Activated T-helper 1 cell treated with anti-CD3 and anti-CD28 coated beads, Interleukin-12 subunit alpha, Interleukin-12 subunit beta, Interleukin-2, Interleukin-4 antibody, amounts not matched to agents 30 ng/mL and 10 ng/mL and 1 ng/mL, durations not matched to agents 14 hours and 24 hours and 36 hours (primary cell): ENCODE measurements around the gene BCDIN3D. TPM values are rescaled to one million over a fixed set of nuclear protein-coding genes. Genes with fewer than 3 reads are reported as not detected.

ENCODE experiments used
- DNase-seq: peaks from one replicate; pipeline ENCODE4 v3.0.0; 2021; ENCODE audit warnings: low spot score
- H3K27ac Mint-ChIP-seq: one replicate; pipeline ENCODE4 v1.8.0; 2021; ENCODE audit warnings: mild to moderate bottlenecking, mixed read lengths
- H3K27me3 Mint-ChIP-seq: one replicate; pipeline ENCODE4 v1.8.0; 2022; ENCODE audit warnings: mild to moderate bottlenecking, moderate library complexity, mixed read lengths; ENCODE audit not compliant: insufficient read depth
- H3K36me3 Mint-ChIP-seq: one replicate; pipeline ENCODE4 v1.8.0; 2021; ENCODE audit warnings: low read depth, mixed read lengths
- H3K4me1 Mint-ChIP-seq: one replicate; pipeline ENCODE4 v1.8.0; 2021; ENCODE audit warnings: low read depth, mixed read lengths
- H3K4me3 Mint-ChIP-seq: one replicate; pipeline ENCODE4 v1.8.0; 2021; ENCODE audit warnings: mild to moderate bottlenecking, moderate library complexity, mixed read lengths
- H3K9me3 Mint-ChIP-seq: one replicate; pipeline ENCODE4 v1.8.0; 2021; ENCODE audit warnings: mixed read lengths
- intact Hi-C: fragments of 100-400 bp; cut with micrococcal nuclease; formaldehyde crosslinking; loops from one replicate; pipeline ENCODE4 v1.15.1; 2024
- total RNA-seq: library from RNA; stranded (reverse); gene quantifications from 2 replicates; pipeline ENCODE4 v1.2.3, GENCODE V29; 2022

The BCDIN3D gene
- total RNA-seq, 1 donor from 2014 or later = 3.6 TPM

DNA sequence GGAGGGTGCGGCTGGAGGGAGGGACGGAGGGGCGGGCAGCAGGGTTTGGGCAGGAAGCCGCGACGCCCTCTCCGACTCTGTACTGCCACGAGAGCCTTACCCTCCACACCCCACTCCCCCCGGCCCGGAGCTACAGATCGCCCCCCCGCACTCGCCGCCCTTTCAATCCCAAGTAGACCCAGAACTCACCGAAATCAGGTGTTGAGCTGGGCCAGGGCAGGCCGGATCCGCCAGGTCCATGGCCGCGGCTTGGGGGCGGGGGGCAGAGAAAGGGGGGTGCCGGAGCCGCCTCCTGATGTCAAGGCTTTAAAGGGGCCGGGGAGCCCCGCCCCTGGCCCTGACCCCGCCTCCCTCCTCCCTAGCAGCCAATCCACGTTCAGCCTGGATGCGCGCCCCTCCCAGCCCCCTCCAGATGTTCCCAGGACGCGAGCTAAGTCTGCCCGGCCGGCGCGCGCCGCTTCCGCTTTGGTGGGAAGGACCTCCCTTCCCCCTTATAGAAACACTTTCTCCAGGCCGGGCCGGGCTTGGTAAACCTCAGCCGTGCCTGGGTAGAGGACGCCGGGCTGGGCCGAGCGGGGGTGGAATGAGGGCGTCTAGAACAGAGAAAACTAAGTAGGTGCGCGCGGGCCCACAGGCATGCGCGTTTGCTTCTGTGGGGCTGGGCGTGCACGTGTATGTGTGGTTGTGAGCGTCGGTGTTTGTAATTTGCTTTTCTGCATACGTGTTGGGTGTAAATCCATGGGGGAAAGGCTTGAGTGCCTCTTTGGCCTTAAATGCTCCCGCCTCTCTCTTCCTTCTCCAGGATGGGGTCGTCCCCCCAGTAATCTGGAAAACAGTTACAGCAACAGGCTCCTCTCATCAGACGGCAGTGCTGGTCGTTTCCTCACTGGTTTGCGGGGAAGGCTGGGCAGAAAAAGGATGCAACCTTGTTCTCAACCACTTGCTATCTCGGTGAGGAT lies 14.5 kb downstream of the BCDIN3D start, which contains the start of gene NCKAP5L:
TSS of gene NCKAP5L (minus strand) at position 281 of the 959 bp plus-strand sequence. CDS start 24,369 bp downstream, outside the sequence.
- H3K27ac Mint-ChIP-seq = peak within 1 kb of the TSS; percentile 91
- peak; percentile 86 for DNase-seq
- H3K4me3 Mint-ChIP-seq = peak within 1 kb of the TSS; percentile 96
- no peaks in the 10 kb centered on the region for H3K36me3 Mint-ChIP-seq
- peaks cover 24% of the 10 kb centered on the region for H3K27me3 Mint-ChIP-seq
- peaks cover 28% of the 10 kb centered on the region for H3K4me1 Mint-ChIP-seq
- H3K9me3 Mint-ChIP-seq = no peaks in the 10 kb centered on the region
- intact Hi-C loops = loop anchor here (1.0 to 2.0 kb wide), 5 partner anchors 14 to 640 kb away; partner anchors contain the start of genes PRPF40B, TMBIM6 and TUBA1A

DNA sequence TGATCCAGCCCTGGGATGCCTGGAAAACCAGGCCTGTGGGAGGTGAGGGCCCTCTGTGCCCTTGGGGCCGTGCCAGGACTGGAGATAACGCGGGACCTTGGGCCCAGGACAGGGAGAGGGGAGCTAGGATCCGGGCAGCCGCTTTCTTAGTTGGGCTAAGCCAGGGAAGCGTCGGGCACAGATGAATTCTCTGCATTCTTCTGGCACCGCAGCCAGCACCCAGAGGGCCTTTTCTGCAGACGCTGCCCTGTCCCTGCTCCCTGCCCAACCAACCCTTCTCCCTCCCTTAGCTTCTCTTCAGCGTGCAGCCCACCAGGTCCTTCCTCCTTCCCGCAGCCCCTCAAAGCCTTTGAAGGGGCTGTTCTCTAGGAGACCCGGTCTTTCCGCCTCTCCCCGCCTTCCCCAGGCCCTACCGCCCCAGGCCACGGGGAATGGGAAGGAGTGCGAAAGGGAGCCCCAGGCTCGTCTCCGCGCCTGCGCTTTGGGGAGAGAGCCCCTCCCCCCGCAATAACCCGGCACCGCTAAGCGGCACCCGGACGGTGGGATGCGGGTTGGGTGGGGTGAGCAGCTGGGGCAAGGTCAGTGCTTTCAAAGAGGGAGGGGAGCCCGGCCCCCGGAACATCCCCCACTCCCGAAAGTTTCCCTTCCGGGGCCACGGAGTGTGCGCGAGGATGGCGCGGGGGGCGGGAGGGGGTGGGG lies 15.4 kb downstream of the BCDIN3D start:
- Mint-ChIP-seq H3K27ac (no peak overlapping the region), H3K4me1 (peaks cover 28% of the 10 kb centered on the region), H3K27me3 (peaks cover 20% of the 10 kb centered on the region), H3K4me3 (peak overlapping the region; percentile 96), H3K36me3 (no peaks in the 10 kb centered on the region), H3K9me3 (no peaks in the 10 kb centered on the region)
- intact Hi-C loops = loop anchor here (1.0 to 2.0 kb wide), 5 partner anchors 15 to 639 kb away; partner anchors contain the start of genes PRPF40B, TMBIM6 and TUBA1A
- no peak for DNase-seq

DNA sequence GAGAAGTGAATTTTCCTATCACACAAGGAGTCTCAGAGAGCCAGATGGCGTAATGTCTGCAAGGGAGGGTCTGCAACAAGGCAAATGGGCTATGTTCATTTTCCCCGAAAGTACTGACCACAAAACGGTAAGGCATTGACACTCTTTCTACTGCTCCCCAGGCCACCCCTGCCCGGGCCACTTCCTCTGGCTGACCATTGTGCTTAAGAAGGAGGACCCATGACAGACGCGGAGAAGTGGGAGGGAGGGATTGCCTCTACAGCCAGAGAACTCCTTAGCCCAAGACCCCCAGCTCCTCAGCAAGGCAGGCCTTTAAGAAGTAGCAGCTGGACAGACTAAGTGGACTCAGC lies 15.9 kb downstream of the BCDIN3D start:
- Mint-ChIP-seq H3K4me1 (peaks cover 28% of the 10 kb centered on the region), H3K36me3 (no peaks in the 10 kb centered on the region), H3K27ac (no peak overlapping the region), H3K27me3 (peaks cover 18% of the 10 kb centered on the region), H3K4me3 (peak overlapping the region; percentile 73), H3K9me3 (no peaks in the 10 kb centered on the region)
- DNase-seq = no peak
- intact Hi-C loops = no loop called here

DNA sequence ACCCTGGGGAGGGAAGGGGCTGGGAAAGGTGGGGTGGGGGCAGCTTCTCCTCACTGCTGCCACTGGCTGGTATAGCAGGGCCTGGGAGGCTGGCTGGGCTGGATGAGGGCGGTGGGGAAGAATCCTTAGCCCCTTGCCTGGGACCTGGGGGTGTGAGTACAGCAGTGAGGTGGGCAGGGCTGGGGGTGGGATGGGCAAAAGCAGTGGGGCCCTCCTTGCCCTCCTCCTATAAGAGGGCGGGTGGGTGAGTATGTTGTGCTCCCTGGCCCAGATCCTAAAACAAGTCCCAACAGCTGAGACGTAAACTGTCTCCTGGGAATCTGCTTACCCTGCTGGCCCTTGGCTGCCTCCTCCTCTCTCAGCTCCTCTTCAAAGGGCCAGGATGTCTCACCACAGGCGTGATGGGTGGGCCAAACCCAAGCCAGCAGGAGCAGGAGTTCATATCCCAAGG lies 16.9 kb downstream of the BCDIN3D start:
- Mint-ChIP-seq H3K27ac (no peak overlapping the region), H3K4me1 (peaks cover 35% of the 10 kb centered on the region), H3K9me3 (no peaks in the 10 kb centered on the region), H3K27me3 (peaks cover 16% of the 10 kb centered on the region), H3K36me3 (no peaks in the 10 kb centered on the region), H3K4me3 (peak overlapping the region; percentile 73)
- intact Hi-C loops = no loop called here
- no peak for DNase-seq

DNA sequence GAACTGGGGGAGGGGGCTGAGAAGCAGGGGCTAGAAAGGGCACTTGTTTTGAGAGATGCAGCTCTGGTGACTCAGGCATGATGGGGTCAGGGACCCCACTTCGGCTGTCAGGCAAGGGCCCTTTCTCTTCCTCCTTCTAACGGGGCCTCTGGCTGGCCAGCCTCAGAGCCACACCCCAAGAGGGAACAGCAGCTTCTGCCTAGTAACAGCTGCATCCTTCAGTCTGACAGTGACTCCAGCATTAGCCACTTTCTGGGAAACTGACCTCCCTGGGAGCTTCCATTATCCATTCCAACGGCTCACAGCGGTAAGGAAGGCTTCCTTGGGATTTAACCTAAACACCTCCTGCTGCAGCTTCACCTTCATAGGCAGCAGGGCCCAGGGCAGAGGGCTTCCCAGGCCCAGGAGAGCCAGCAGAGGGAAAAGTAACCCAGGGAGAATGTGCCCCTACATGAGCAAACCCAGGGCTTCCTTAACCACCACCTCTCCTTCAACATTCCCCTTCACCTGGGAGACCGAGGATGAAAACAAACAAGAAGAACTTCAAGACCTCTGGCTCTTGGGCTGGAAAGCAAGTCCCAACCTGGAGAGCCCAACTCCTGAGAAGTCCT lies 17.4 kb downstream of the BCDIN3D start:
- DNase-seq = no peak
- peaks cover 15% of the 10 kb centered on the region for H3K27me3 Mint-ChIP-seq
- H3K27ac Mint-ChIP-seq = no peak overlapping the region
- no peak overlapping the region for H3K4me3 Mint-ChIP-seq
- peaks cover 38% of the 10 kb centered on the region for H3K4me1 Mint-ChIP-seq
- no peaks in the 10 kb centered on the region for H3K9me3 Mint-ChIP-seq
- no peaks in the 10 kb centered on the region for H3K36me3 Mint-ChIP-seq
- intact Hi-C loops = no loop called here

DNA sequence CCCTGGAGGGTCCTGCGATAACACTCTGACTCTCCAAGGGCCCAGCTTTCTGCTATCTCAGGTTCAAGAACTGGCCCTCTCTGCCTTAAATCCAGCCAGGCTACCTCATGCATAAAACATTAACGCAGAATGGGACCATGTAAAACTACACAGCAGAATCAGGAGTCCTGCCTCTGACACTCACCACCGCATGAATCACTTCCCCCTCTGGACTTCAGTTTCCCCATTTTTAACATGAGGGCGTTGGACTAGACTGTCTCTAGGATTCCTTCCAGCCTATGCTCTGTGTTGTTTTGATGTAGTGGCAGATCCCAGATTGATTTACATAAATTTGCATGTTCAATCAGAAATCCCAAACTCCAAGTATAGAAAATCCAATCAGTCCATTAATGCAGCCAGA lies 18.0 kb downstream of the BCDIN3D start:
- peaks cover 38% of the 10 kb centered on the region for H3K4me1 Mint-ChIP-seq
- H3K27ac Mint-ChIP-seq = no peak overlapping the region
- peaks cover 10% of the 10 kb centered on the region for H3K27me3 Mint-ChIP-seq
- no peak for DNase-seq
- H3K4me3 Mint-ChIP-seq = no peak overlapping the region
- no peaks in the 10 kb centered on the region for H3K36me3 Mint-ChIP-seq
- H3K9me3 Mint-ChIP-seq = no peaks in the 10 kb centered on the region
- intact Hi-C loops = no loop called here

DNA sequence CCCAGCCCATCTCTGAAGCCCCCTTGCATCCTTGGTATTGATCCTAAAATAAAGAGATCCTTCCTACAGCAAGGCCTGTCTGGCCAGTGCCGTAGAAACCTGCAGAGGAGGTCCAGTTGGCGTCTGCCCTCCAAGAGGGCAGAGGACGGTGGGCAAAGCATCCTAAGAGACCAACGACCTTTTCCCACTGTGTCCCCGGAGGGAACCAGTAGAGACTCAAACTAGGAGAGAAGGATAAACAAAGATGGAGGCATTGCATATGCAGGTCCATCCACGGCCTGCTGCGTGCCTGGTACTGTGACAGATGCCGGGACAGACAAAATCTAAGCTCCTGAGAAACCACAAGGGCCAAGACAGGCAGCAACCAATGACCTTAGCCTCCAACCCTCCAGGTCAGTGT lies 18.5 kb downstream of the BCDIN3D start:
- Mint-ChIP-seq H3K4me1 (peaks cover 37% of the 10 kb centered on the region), H3K36me3 (no peaks in the 10 kb centered on the region), H3K27ac (no peak overlapping the region), H3K4me3 (no peak overlapping the region), H3K27me3 (peaks cover 10% of the 10 kb centered on the region), H3K9me3 (no peaks in the 10 kb centered on the region)
- intact Hi-C loops = no loop called here
- no peak for DNase-seq

DNA sequence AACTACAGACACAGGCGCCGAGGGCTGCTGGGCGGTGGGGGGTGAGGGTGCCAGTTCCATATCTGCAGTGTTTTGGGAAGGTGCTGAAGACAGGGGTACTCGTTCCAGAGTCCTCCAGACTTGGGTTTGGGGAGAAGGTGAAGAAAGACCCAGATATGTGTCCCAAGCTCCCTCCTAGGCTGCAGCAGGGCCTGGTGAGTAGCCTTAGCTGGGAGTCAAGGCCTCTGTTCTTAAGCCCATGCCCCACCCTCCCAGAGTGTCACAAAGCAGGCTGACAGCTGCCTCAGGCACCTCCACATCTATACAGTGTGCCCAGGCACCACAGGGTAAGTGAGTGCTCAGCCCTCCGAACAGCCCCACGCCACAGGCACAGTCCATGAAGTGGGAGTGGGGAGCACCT lies 19.0 kb downstream of the BCDIN3D start:
- H3K27ac Mint-ChIP-seq = no peak overlapping the region
- intact Hi-C loops = no loop called here
- H3K4me1 Mint-ChIP-seq = peaks cover 32% of the 10 kb centered on the region
- no peak overlapping the region for H3K4me3 Mint-ChIP-seq
- no peaks in the 10 kb centered on the region for H3K36me3 Mint-ChIP-seq
- H3K27me3 Mint-ChIP-seq = peaks cover 8% of the 10 kb centered on the region
- no peaks in the 10 kb centered on the region for H3K9me3 Mint-ChIP-seq
- no peak for DNase-seq

DNA sequence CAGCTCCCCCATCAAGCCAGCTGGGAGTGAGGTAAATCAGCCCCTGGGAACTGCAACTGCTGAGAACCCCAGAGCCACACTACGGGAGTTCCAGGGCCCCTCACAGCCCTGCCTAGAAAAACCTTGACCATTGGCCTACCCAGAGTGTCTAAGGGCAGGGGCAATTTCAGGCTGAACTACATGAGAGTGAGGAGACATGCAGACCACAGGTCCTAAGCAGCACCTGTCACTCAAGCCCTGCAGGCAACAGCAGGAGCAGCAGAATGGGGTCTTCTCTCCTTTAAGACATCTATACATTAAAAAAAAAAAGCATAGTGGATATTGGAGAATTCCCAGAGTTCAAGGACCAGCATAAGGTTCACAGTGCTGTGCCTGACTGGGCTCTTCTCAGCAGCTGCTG lies 19.6 kb downstream of the BCDIN3D start:
- Mint-ChIP-seq H3K4me1 (peaks cover 26% of the 10 kb centered on the region), H3K27ac (no peak overlapping the region), H3K9me3 (no peaks in the 10 kb centered on the region), H3K36me3 (no peaks in the 10 kb centered on the region), H3K4me3 (no peak overlapping the region), H3K27me3 (peaks cover 4% of the 10 kb centered on the region)
- intact Hi-C loops = no loop called here
- no peak for DNase-seq

DNA sequence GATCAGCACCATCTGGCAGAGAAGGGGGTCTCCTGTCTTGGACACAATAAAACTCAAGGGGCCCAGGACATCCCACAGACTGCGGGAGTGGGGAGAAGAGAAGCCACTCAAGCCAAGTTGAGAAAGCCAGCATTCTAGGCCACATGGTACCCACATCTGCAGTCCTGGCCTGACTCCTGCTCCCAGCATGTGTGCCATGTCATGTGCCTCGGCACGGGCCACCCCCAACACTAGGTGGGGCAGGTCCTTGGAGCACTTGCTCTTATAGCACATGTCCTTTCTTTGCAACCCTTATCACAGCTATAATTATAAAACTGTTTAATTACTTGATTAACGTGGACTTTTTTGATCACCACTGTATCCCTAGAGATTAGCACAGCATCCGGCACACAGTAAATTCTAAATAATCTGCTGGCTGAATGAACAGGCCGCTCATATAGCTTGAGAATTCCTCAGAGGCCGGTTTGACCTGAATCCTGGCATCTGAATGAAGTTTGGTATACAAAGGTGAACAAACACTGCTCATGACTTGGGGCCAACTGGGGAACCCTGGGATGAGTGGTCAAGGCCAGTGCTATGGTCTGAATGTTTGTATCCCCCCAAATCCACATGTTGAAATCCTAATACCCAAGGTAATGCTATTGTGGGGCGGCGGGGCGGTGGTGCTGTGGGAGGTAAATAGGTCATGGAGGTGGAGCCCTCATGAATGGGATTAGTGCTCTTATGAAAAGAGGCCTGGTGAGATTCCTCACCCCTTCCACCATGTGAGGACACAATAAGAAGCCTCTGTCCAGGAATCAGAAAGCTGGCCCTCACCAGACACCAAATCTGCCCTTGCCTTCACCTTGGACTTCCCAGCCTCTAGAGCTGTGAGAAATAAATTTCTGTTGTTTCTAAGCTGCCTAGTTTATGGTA lies 21.3 kb downstream of the BCDIN3D start:
- no peaks in the 10 kb centered on the region for H3K27me3 Mint-ChIP-seq
- H3K27ac Mint-ChIP-seq = peak overlapping the region; percentile 29
- intact Hi-C loops = no loop called here
- no peak overlapping the region for H3K4me3 Mint-ChIP-seq
- H3K4me1 Mint-ChIP-seq = peaks cover 16% of the 10 kb centered on the region
- no peak for DNase-seq
- no peaks in the 10 kb centered on the region for H3K36me3 Mint-ChIP-seq
- H3K9me3 Mint-ChIP-seq = no peaks in the 10 kb centered on the region

DNA sequence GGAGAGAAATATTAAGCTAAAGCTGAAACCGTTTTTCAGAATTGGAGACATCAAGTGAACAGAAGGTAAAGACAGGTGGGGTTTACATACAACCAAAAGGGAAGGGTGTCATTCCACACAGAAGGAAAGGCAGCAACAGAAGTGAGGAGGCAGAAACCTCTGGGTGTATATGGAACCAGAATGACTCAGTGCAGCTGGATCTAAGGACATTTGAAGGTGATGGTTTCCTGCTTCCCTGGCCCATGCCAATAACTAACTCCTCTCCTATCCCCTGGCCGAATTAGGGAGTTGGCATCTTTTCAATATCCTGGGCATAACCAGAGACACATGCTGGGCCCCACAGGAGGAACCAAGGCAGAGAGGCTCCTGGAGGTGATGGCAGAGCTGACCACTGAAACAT lies 23.1 kb downstream of the BCDIN3D start:
- H3K9me3 Mint-ChIP-seq = no peaks in the 10 kb centered on the region
- peaks cover 11% of the 10 kb centered on the region for H3K4me1 Mint-ChIP-seq
- intact Hi-C loops = no loop called here
- peaks cover under 1% of the 10 kb centered on the region for H3K27me3 Mint-ChIP-seq
- no peak for DNase-seq
- H3K27ac Mint-ChIP-seq = peak overlapping the region; percentile 59
- H3K36me3 Mint-ChIP-seq = no peaks in the 10 kb centered on the region
- no peak overlapping the region for H3K4me3 Mint-ChIP-seq
